Mammary epithelial cell (primary cell): ENCODE measurements around the gene JAM3.
A peak's percentile ranks its signal among the peaks of the same experiment; 100 is the strongest.

Source experiments
- CTCF ChIP-seq, 2 donors: IDR thresholded peaks in 1 of 2; conservative IDR thresholded peaks in 1 of 2; 2 replicates each; pipeline ENCODE4 v1.5.1; 2011 to 2012; ENCODE audit warnings: inconsistent platforms in 2 of 2, low read length in 2 of 2, mild to moderate bottlenecking in 2 of 2, control low read depth in 1 of 2, low read depth in 1 of 2; ENCODE audit not compliant: insufficient read depth in 1 of 2; ENCODE audit errors: extremely low read depth in 1 of 2
- EZH2 ChIP-seq: IDR thresholded peaks from 2 replicates; pipeline ENCODE4 v1.6.1; 2012; ENCODE audit warnings: low read length, inconsistent platforms, borderline replicate concordance

- TF ChIP-seq CTCF (conservative IDR thresholded peaks at IDR 0.05 in 1 of 2, IDR thresholded peaks at IDR 0.05 in 1 of 2; ENCODE audit: extremely low read depth in 1 of 2, insufficient read depth in 1 of 2, low read depth in 1 of 2, low read length in 2 of 2), result peak; percentile 77 to 90
- TF ChIP-seq EZH2, result no peak
These were observed 18.1 kb upstream of the JAM3 start for GRCh38 chr11:134050541-134051383.
